Spleen (tissue), 11 donors: Measurements from ENCODE around the gene NRSN2. TPM values are rescaled to one million over a fixed set of nuclear protein-coding genes. Genes with fewer than 3 reads are reported as not detected.

Experiments used
- DNase-seq: peaks from one replicate; pipeline ENCODE4 v3.0.0-alpha.2; 2020
- H3K27ac ChIP-seq, 8 donors: fragments of 200-600 bp; sonication (generic) in 7 of 8; 1 replicate in 4 of 8; 2 replicates in 4 of 8; pipeline versions ENCODE4 v1.5.0 to v1.8.0; 2016 to 2021; ENCODE audit warnings: inconsistent platforms in 4 of 8, mild to moderate bottlenecking in 4 of 8, moderate library complexity in 1 of 8
- H3K27me3 ChIP-seq, 7 donors: fragments of 200-600 bp; sonication (generic) in 6 of 7; replicated peaks in 1 of 7; 1 replicate in 4 of 7; 2 replicates in 3 of 7; pipeline versions ENCODE4 v1.5.0 to v1.8.0; 2016 to 2021; ENCODE audit warnings: inconsistent platforms in 3 of 7, mild to moderate bottlenecking in 1 of 7
- H3K36me3 ChIP-seq, 6 donors: fragments of 200-600 bp; sonication (generic) in 5 of 6; 1 replicate in 4 of 6; 2 replicates in 2 of 6; pipeline versions ENCODE4 v1.5.0 to v1.8.0; 2016 to 2021; ENCODE audit warnings: inconsistent platforms in 2 of 6
- H3K4me1 ChIP-seq, 6 donors: fragments of 200-600 bp; sonication (generic) in 5 of 6; 1 replicate in 3 of 6; 2 replicates in 3 of 6; pipeline versions ENCODE4 v1.5.0 to v1.8.0; 2016 to 2021; ENCODE audit warnings: inconsistent platforms in 3 of 6
- H3K4me3 ChIP-seq, 8 donors: fragments of 200-600 bp; sonication (generic) in 7 of 8; 1 replicate in 4 of 8; 2 replicates in 4 of 8; pipeline versions ENCODE4 v1.5.0 to v1.8.0; 2016 to 2021; ENCODE audit warnings: inconsistent platforms in 4 of 8, mild to moderate bottlenecking in 4 of 8, moderate library complexity in 2 of 8
- H3K9me3 ChIP-seq, 8 donors: fragments of 200-600 bp; sonication (generic) in 7 of 8; 1 replicate in 4 of 8; 2 replicates in 4 of 8; pipeline versions ENCODE4 v1.5.0 to v1.8.0; 2016 to 2021; ENCODE audit warnings: inconsistent platforms in 4 of 8
- POLR2A ChIP-seq, 3 donors: fragments of 450-650 bp; IDR thresholded peaks; one replicate each; pipeline ENCODE4 v1.5.1; 2017; ENCODE audit warnings: antibody characterized with exemption in 3 of 3, mild to moderate bottlenecking in 1 of 3
- POLR2AphosphoS5 ChIP-seq, 3 donors: sonication (generic); formaldehyde crosslinking; IDR thresholded peaks; one replicate each; pipeline ENCODE4 v1.5.1; 2017; ENCODE audit warnings: antibody characterized with exemption in 3 of 3
- WGBS, 5 donors: extraction: QIAGEN DNeasy Blood & Tissue Kit in 3 of 5; methylation state at CpG; one replicate each; pipeline versions ENCODE4 v1.1.5 to v1.1.7; 2013 to 2018; 5-methylcytosine and 5-hydroxymethylcytosine counted together
- intact Hi-C: fragments of 100-400 bp; cut with DNase I; formaldehyde crosslinking; loops from one replicate; pipeline ENCODE4 v1.15.0; 2023; ENCODE audit warnings: low total_unique reads
- polyA plus RNA-seq, 3 donors: library from polyadenylated mRNA; stranded (reverse); fragments of 200-250 nt; gene quantifications; one replicate each; pipeline ENCODE4 v1.2.1, GENCODE V29; 2013
- total RNA-seq, 7 donors: library from RNA; depleted of rRNA in 3 of 7; stranded (reverse); fragments of >200 nt in 3 of 7; fragmentation: NEBNext Ultra II Directional in 4 of 7; extraction: Animal tissue kit (Norgen Biotek cat#: 25700) in 4 of 7; gene quantifications; one replicate each; pipeline versions ENCODE4 v1.1.0 to v1.2.1, GENCODE V29; 2016 to 2021
- TF ChIP-seq, protein P1 (sequence below), 11 experiments: fragments of 200-600 bp in 7 of 11; fragments of 450-650 bp in 4 of 11; sonication (generic) in 4 of 11; IDR thresholded peaks in 8 of 11; conservative IDR thresholded peaks in 3 of 11; 1 replicate in 7 of 11; 2 replicates in 4 of 11; pipeline versions ENCODE4 v1.4.0 to v1.8.0; 2016 to 2021; ENCODE audit warnings: antibody characterized with exemption in 11 of 11, inconsistent platforms in 4 of 11, mild to moderate bottlenecking in 1 of 11
- donor health status: healthy with polysubstance abuse.
- donor health status: DM: no; HTN: no; CAD: no; lungs with moderate emphysema.
- donor health status: DM: no; HTN: no; CAD: no.
- donor health status: Bipolar disorder and iron deficiency.
- donor health status: healthy.
- donor health status: DM: no; HTN: no; CAD: no.
- donor health status: DM: yes; HTN: yes; CAD: no.

Gene NRSN2
- total and polyA plus RNA-seq, 10 donors = 10.5 to 26.3 (median 16.8) TPM

GRCh38 chr20:366041-366718, 19.3 kb downstream of the NRSN2 start:
- TF ChIP-seq, protein P1, sequence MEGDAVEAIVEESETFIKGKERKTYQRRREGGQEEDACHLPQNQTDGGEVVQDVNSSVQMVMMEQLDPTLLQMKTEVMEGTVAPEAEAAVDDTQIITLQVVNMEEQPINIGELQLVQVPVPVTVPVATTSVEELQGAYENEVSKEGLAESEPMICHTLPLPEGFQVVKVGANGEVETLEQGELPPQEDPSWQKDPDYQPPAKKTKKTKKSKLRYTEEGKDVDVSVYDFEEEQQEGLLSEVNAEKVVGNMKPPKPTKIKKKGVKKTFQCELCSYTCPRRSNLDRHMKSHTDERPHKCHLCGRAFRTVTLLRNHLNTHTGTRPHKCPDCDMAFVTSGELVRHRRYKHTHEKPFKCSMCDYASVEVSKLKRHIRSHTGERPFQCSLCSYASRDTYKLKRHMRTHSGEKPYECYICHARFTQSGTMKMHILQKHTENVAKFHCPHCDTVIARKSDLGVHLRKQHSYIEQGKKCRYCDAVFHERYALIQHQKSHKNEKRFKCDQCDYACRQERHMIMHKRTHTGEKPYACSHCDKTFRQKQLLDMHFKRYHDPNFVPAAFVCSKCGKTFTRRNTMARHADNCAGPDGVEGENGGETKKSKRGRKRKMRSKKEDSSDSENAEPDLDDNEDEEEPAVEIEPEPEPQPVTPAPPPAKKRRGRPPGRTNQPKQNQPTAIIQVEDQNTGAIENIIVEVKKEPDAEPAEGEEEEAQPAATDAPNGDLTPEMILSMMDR (IDR thresholded peaks at IDR 0.05 in 8 of 11, conservative IDR thresholded peaks at IDR 0.05 in 3 of 11) = no peak
- TF ChIP-seq POLR2A (IDR thresholded peaks at IDR 0.05) (no peak), POLR2AphosphoS5 (IDR thresholded peaks at IDR 0.05) (no peak)
- H3K27me3 ChIP-seq = no peaks in the 10 kb centered on the region
- peaks cover 0 to 56% (median 27%) of the 10 kb centered on the region in 6 donors for H3K4me1 ChIP-seq
- H3K27ac ChIP-seq = peak overlapping the region in 5 of 8 donors; percentile 6 to 56 (median 30)
- H3K36me3 ChIP-seq = no peaks in the 10 kb centered on the region
- no peak for DNase-seq
- H3K9me3 ChIP-seq = no peaks in the 10 kb centered on the region
- no peak overlapping the region for H3K4me3 ChIP-seq
- WGBS, 5 donors = 67 to 75% (median 71%) methylated on average over 7 of the region's 7 CpGs
- intact Hi-C loops = no loop called here

DNA sequence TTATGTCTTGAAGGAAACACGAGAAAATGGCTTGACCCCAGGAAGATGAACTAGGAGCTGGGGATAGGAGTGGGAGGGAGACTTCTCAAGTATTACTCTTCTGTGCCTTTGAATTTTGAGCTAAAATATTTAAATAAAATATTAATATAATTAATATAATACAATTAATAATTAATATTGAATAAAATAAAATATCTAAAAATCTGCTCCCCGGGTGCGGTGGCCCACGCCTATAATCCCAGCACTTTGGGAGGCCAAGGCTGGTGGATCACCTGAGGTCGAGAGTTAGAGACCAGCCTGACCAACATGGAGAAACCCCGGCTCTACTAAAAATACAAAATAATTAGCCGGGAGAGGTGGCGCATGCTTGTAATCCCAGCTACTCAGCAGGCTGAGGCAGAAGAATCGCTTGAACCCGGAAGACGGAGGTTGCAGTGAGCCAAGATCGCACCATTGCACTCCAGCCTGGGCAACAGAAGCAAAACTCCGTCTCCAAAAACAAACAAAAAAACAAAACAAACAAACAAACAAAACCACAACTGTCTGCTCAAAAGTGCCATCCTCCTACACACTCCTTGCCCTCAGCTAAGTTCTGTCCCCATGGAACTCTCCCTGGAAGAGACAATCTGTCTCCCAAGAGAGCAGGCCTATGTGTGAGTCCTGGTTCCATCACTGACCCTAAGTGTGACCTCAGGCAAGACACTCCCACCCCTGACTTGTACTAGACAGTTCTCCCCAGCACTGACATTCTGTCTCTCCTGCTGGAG, 20.0 kb downstream of the NRSN2 start:
- intact Hi-C loops = no loop called here
- TF ChIP-seq POLR2AphosphoS5 (IDR thresholded peaks at IDR 0.05) (no peak), POLR2A (IDR thresholded peaks at IDR 0.05) (no peak)
- TF ChIP-seq, protein P1 (IDR thresholded peaks at IDR 0.05 in 8 of 11, conservative IDR thresholded peaks at IDR 0.05 in 3 of 11) = no peak
- Histone ChIP-seq H3K27me3 (no peaks in the 10 kb centered on the region), H3K4me3 (no peak overlapping the region), H3K36me3 (no peaks in the 10 kb centered on the region), H3K9me3 (no peaks in the 10 kb centered on the region), H3K27ac (peak overlapping the region in 4 of 8 donors; percentile 13 to 56 (median 37)), H3K4me1 (peaks cover 0 to 58% (median 26%) of the 10 kb centered on the region in 6 donors)
- DNase-seq = no peak
- 78 to 89% (median 82%) methylated on average over 13 of the region's 13 CpGs for WGBS, 5 donors

- H3K4me3 ChIP-seq = no peak overlapping the region
- H3K4me1 ChIP-seq = peaks cover 0 to 58% (median 27%) of the 10 kb centered on the region in 6 donors
- no peaks in the 10 kb centered on the region for H3K9me3 ChIP-seq
- no peaks in the 10 kb centered on the region for H3K27me3 ChIP-seq
- no peak for DNase-seq
- intact Hi-C loops = no loop called here
- TF ChIP-seq POLR2AphosphoS5 (IDR thresholded peaks at IDR 0.05) (no peak), POLR2A (IDR thresholded peaks at IDR 0.05) (no peak)
- TF ChIP-seq, protein P1 (IDR thresholded peaks at IDR 0.05 in 8 of 11, conservative IDR thresholded peaks at IDR 0.05 in 3 of 11) = no peak
- peak overlapping the region in 2 of 8 donors; percentile 13 to 56 for H3K27ac ChIP-seq
- 59 to 98% (median 88%) methylated on average over 8 of the region's 8 CpGs for whole genome bisulfite sequencing, 5 donors
- H3K36me3 ChIP-seq = no peaks in the 10 kb centered on the region
Measured at GRCh38 chr20:367486-367887, 20.6 kb downstream of the NRSN2 start.

DNA sequence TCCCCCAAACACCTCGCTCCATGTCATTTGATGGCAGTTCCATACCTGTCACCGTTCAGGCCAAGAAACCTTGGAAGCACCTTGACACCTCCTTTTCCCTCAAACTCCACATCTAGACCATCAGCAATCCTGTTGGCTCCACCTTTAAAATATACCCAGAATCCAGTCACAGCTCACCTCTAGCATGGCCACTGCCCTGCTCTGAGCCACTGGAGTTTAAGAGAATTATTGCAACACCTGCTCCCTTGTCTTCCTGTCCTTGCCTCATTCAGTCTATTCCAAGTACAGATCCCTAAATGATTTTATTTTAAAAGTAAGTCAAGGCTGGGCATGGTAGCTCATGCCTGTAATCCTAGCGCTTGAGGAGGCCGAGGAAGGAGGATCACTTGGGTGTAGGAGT, 22.0 kb downstream of the NRSN2 start:
- intact Hi-C loops = no loop called here
- H3K27ac ChIP-seq = peak overlapping the region in 3 of 8 donors; percentile 2 to 81 (median 19)
- no peak for DNase-seq
- H3K9me3 ChIP-seq = no peaks in the 10 kb centered on the region
- no peak overlapping the region for H3K4me3 ChIP-seq
- peaks cover 0 to 64% (median 34%) of the 10 kb centered on the region in 6 donors for H3K4me1 ChIP-seq
- TF ChIP-seq POLR2AphosphoS5 (IDR thresholded peaks at IDR 0.05) = no peak
- TF ChIP-seq, protein P1 (IDR thresholded peaks at IDR 0.05 in 8 of 11, conservative IDR thresholded peaks at IDR 0.05 in 3 of 11) = no peak
- no peak for TF ChIP-seq POLR2A (IDR thresholded peaks at IDR 0.05)
- 81 to 98% (median 94%) methylated on average over 4 of the region's 4 CpGs for WGBS, 5 donors
- H3K27me3 ChIP-seq = no peaks in the 10 kb centered on the region
- H3K36me3 ChIP-seq = no peaks in the 10 kb centered on the region
